Measurements from ENCODE around the gene MSL2. TPM values are rescaled to one million over a fixed set of nuclear protein-coding genes. Genes with fewer than 3 reads are reported as not detected.
"Not testable (repeated sequence)": the region's sequence is repeated elsewhere in the genome, so short reads cannot be mapped to it uniquely, and the experiment has no call there.

MSL2 gene
- polyA plus RNA-seq, 1 experiment: 9.1 TPM

DNA sequence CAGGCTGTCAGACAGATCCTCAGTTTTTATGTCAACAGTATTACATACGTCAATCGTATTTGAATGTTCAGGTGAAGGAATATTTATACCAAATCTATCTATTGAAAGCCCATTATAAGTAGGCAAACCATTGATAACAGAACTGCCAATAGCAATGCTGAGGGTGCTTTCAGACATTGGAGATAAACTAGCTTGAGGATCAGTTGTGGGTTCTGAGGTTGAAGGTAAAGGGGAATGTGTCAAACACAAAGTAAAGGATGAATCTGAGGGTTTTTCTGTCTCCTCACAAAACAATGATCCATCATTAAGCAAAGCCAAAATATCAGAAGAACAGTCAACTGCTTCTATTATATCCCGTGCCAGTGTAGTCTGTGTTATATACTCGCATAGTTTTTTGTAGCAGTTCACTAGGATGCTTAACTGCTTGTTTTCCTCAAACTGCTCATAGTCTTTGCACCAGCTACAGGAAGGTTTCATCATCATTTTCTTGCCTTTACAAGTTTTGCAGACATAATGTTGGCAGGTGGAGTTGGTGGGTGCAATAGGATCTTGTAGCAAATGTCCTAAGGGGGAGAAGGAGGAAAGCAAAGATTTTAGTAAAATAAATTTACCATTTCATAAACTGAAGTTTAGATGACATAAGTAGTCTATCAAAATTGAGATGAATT, 43.8 kb downstream of the MSL2 start:
- CTCF ChIA-PET: interaction anchor here (0.6 to 0.7 kb wide), 2 partner anchors 18 to 1356 kb away, joined by 3 to 14 read pairs; no protein-coding TSS in a partner anchor
- H3K9me3 ChIP-seq (ENCODE audit: control insufficient read depth, insufficient read depth, low read length): no peaks in the 10 kb centered on the region
- POLR2A ChIA-PET: no interaction called here
- no peak overlapping the region for H3K27ac ChIP-seq (ENCODE audit: low read depth, low read length)
- no peak for DNase-seq (ENCODE audit: low read depth, low spot score)
- TF ChIP-seq, protein P1, sequence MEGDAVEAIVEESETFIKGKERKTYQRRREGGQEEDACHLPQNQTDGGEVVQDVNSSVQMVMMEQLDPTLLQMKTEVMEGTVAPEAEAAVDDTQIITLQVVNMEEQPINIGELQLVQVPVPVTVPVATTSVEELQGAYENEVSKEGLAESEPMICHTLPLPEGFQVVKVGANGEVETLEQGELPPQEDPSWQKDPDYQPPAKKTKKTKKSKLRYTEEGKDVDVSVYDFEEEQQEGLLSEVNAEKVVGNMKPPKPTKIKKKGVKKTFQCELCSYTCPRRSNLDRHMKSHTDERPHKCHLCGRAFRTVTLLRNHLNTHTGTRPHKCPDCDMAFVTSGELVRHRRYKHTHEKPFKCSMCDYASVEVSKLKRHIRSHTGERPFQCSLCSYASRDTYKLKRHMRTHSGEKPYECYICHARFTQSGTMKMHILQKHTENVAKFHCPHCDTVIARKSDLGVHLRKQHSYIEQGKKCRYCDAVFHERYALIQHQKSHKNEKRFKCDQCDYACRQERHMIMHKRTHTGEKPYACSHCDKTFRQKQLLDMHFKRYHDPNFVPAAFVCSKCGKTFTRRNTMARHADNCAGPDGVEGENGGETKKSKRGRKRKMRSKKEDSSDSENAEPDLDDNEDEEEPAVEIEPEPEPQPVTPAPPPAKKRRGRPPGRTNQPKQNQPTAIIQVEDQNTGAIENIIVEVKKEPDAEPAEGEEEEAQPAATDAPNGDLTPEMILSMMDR (IDR thresholded peaks at IDR 0.05; ENCODE audit: low read depth, low read length): no peak
- H3K27me3 ChIP-seq (ENCODE audit: control insufficient read depth, insufficient read depth, low read length): no peaks in the 10 kb centered on the region
- no peak overlapping the region for H3K4me3 ChIP-seq (ENCODE audit: low read depth, low read length)

DNA sequence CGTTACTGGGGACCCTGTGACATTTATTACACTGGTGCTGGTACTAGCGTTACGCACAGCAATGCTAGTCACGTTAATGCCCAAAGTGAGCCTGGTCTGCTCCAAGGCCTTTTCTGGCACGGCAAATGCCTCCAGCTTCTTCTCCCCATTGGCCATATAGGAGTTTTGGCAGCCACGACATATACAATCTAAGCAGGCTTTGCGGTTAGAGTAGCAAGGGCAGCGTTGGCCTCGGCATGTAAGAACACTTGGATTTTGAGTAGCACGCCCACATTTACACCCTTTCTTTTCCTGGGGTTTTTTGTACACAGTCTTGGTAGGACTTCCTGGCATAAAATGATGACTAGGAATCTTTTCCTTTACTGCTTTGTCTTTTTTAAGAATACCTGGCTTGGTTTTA, 44.9 kb downstream of the MSL2 start:
- Histone ChIP-seq H3K27me3 (ENCODE audit: control insufficient read depth, insufficient read depth, low read length) (no peaks in the 10 kb centered on the region), H3K27ac (ENCODE audit: low read depth, low read length) (no peak overlapping the region), H3K4me3 (ENCODE audit: low read depth, low read length) (no peak overlapping the region), H3K9me3 (ENCODE audit: control insufficient read depth, insufficient read depth, low read length) (no peaks in the 10 kb centered on the region)
- DNase-seq (ENCODE audit: low read depth, low spot score): no peak
- ChIA-PET POLR2A (no interaction called here), CTCF (interaction anchor here (1.1 to 1.2 kb wide), 2 partner anchors 8 to 601 kb away, joined by 3 to 4 read pairs; partner anchors contain the start of gene STAG1)
- TF ChIP-seq, protein P1 (IDR thresholded peaks at IDR 0.05; ENCODE audit: low read depth, low read length): no peak

DNA sequence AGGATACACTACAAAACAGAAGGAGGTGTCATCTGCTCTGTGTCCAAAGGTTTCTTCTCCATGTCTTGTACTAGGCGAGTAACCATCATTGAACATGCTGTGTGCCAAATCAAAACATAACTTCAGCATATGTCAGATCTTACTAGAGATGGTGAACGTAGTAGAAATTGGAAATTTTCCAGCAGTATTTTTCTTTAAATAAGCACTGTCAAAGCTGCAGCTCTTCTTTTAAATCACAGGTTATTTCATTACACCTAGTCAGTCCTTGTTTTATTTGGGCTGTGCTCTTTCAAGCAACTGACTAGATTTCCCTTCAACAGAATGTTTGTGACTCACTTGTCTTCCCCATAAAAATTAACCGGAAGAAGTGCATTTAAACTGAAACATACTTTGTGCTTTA, 46.5 kb downstream of the MSL2 start:
- POLR2A ChIA-PET: no interaction called here
- no peaks in the 10 kb centered on the region for H3K9me3 ChIP-seq (ENCODE audit: control insufficient read depth, insufficient read depth, low read length)
- no peak overlapping the region for H3K4me3 ChIP-seq (ENCODE audit: low read depth, low read length)
- CTCF ChIA-PET: no interaction called here
- no peak overlapping the region for H3K27ac ChIP-seq (ENCODE audit: low read depth, low read length)
- no peaks in the 10 kb centered on the region for H3K27me3 ChIP-seq (ENCODE audit: control insufficient read depth, insufficient read depth, low read length)
- TF ChIP-seq, protein P1 (IDR thresholded peaks at IDR 0.05; ENCODE audit: low read depth, low read length): no peak
- no peak for DNase-seq (ENCODE audit: low read depth, low spot score)

DNA sequence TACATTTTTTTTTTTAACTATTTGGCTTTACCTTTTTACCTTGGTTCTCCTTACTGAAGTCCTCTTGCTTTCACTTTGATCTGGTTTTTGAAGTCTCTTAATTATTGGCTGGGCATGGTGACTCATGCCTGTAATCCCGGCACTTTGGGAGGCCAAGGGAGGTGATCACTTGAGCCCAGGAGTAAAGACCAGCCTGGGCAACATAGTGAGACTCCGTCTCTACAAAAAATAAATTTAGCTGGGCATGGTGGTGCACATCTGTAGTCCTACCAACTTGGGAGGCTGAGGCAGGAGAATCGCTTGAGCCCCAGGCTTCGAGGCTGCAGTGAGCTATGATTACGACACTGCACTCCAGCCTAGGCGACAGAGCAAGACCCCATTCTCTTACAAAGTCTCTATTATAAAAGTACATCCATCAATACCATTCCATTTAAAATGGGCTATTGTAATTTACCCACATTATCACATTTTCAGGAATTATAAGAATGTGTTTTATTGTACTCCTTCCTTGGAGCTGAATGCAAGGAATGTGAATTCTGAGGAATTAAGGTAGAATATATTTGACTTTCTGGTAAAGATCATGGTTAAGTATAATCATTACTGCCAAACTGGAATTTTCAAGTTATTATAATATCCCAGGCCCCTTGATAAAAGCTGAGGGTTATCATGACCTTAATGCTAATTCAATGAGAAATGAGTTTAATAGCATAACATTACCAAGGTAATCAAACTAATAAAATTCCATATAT, 49.0 kb downstream of the MSL2 start:
- H3K9me3 ChIP-seq (ENCODE audit: control insufficient read depth, insufficient read depth, low read length): no peaks in the 10 kb centered on the region
- POLR2A ChIA-PET: interaction anchor here (0.6 kb wide), 1 partner anchor 46 kb away, joined by 3 read pairs; no protein-coding TSS in a partner anchor
- CTCF ChIA-PET: no interaction called here
- no peaks in the 10 kb centered on the region for H3K27me3 ChIP-seq (ENCODE audit: control insufficient read depth, insufficient read depth, low read length)
- no peak overlapping the region for H3K27ac ChIP-seq (ENCODE audit: low read depth, low read length)
- no peak for DNase-seq (ENCODE audit: low read depth, low spot score)
- H3K4me3 ChIP-seq (ENCODE audit: low read depth, low read length): no peak overlapping the region
- TF ChIP-seq, protein P1 (IDR thresholded peaks at IDR 0.05; ENCODE audit: low read depth, low read length): no peak

DNA sequence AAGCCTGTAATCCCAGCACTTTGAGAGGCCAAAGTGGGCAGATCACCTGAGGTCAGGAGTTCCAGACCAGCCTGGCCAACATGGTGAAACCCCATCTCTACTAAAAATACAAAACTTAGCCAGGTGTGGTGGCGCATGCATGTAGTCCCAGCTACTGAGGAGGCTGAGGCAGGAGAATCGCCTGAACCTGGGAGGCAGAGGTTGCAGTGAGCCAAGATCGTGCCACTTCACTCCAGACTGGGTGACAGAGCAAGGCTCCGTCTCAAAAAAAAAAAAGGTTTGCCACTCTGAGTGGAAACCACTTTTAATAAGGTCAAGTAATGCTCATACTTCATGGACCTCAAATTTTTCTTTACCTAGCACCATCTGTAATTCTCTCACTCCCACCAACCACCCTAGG, 51.7 kb downstream of the MSL2 start:
- H3K27me3 ChIP-seq (ENCODE audit: control insufficient read depth, insufficient read depth, low read length); H3K27ac ChIP-seq (ENCODE audit: low read depth, low read length); DNase-seq (ENCODE audit: low read depth, low spot score); H3K9me3 ChIP-seq (ENCODE audit: control insufficient read depth, insufficient read depth, low read length); CTCF ChIA-PET; H3K4me3 ChIP-seq (ENCODE audit: low read depth, low read length): not testable (repeated sequence)
- POLR2A ChIA-PET: interaction anchor here (0.6 kb wide), 1 partner anchor 45 kb away, joined by 3 read pairs; no protein-coding TSS in a partner anchor
